Glomerular endothelial cell (primary cell): ENCODE measurements around the gene RBPMS2. TPM values are rescaled to one million over a fixed set of nuclear protein-coding genes. Genes with fewer than 3 reads are reported as not detected.
"Not testable (repeated sequence)": the region's sequence is repeated elsewhere in the genome, so short reads cannot be mapped to it uniquely, and the experiment has no call there.

Experiments used
- DNase-seq: peaks from one replicate; pipeline ENCODE4 v3.0.0-alpha.2; 2011; ENCODE audit warnings: low read depth, low spot score; ENCODE audit errors: extremely low read depth
- total RNA-seq: library from RNA; depleted of rRNA; stranded (reverse); fragments of >200 nt; gene quantifications from 2 replicates; pipeline ENCODE4 v1.2.3, GENCODE V29; 2015

The RBPMS2 gene
- 0.58 and 2.5 TPM in 2 replicates for total RNA-seq

DNA sequence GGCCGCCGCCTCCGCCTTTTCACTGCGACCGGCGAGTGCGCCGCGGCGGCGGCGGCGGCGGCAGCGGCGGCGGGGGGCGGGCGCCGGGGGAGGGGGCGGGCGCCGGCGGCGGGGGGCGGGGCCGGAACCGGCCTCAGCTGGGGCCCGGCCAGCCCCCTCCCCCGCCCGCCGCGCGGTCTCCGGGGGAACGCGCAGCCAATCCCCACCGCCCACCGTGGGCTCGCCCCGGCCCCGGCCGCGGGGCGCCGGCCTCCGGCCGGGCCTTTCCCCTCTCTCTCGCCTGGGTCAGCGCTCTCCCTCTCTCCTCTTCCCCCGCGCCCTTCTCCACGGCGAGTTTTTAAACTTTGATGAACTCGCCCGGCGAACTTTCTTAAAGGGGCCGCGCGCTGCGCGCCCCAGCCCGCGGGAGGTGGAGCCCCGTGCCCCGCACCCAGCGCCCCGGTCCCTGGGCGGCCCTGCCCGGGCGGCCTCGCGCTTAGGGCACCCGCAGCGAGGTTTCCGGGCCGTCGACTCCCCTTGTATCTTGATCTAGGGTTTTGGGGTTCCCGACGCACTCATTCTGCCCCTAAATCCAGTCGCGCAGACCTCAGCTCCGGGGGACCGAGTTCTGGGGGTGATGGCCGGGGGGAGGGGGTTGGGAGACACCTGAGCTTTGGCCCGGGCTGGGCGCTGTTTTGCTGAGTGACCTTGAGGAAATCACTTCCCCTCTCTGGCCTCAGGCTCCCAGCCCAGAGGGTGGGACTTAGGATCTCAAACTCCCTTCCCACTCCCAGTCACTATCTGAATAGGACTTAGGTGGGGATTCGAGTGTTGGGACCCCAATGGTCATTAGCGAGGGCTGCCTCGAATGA lies at the start of gene RBPMS2:
Gene RBPMS2 (minus strand): TSS at position 39 of the 851 bp plus-strand sequence. CDS start 270 bp downstream, outside the sequence.
- DNase-seq = no peak

DNA sequence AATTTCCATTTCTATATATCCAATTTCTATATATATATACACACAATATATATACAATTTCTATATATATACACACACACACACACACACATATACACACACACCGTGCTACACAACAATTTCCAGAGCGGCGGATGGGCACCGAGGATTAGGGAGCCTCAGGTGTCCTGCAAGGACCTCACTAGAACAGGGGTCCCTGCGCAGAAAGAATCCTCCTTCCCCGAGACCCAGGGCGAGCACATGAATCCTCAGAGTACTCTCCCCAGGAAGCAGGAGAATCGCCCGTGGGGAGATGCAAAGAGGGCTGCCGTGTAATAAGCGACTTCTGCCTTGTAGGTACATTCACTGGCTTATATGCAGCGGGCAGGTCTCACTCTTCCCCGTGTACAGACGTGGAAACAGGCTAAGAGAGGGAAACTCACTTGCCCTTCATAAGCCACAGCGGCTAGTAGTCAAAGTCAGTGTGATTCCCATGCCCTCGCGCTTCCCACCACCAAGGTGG lies 49.6 kb upstream of the RBPMS2 start:
- no peak for DNase-seq

DNA sequence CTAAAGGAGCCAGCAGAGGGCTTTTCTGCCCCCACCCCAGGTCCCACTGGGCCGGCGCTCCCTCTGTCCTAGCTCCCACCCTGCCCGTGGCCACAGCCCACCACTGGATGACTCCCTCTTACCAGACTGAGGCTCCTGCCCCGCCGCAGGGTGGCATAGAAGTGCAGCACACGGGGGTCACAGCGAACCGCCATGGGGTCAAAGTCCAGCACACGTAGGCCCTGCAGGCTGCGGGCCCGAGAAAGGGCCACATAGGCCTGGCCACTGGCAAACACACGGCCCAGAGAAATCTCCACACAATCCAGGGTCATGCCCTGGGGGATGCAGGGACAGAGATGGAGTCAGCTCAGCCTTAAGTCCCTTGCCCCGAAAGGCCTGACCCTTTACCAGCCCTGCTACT lies 41.1 kb upstream of the RBPMS2 start:
- DNase-seq = no peak

DNA sequence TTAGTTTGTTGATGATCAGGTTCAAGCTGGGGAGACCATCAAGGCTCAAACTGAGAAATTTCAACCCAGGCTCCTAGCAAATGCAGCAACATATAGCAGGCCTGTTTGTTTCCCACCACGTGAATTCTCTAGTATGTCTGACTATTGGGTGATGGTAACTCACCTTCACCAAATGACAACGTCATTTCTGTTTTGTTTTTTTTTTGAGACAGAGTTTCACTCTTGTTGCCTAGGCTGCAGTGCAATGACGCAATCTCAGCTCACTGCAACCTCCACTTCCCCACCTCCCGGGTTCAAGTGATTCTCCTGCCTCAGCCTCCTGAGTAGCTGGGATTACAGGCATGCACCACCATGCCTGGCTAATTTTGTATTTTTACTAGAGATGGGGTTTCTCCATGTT lies 39.6 kb upstream of the RBPMS2 start:
- not testable (repeated sequence) for DNase-seq

DNA sequence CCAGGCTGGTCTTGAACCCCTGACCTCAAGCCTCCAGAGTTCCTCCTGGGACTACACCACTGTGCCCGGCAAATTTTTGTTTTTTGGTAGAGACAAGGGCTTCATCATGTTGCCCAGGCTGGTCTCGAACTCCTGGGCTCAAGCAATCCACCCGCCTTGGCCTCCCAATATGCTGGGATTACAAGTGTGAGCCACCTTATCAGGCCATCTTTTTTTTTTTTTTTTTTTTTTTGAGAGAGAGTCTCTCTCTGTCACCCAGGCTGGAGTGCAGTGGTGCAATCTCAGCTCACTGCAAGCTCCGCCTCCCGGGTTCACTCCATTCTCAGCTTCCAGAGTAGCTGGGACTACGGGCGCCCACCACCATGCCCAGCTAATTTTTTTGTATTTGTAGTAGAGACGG lies 38.9 kb upstream of the RBPMS2 start:
- not testable (repeated sequence) for DNase-seq

DNA sequence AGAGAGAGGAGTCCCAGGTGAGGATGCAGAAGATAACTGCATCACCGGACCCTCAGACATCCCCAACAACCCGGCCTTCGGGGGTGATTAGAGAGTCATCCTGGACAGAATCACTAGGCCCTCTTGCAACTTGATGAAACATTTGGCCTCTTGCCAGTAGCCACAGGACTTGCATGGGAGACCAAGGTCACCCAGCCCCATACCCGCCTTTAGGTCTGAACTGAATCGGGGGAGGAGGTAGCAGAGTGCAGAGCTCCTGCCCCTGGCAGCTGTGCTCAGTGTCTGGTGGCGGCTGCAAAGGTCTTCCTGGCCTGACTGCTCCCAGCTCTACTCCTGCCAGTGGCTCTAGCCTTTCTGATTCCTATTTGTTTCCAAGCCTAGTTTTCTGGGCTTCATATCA lies 37.7 kb upstream of the RBPMS2 start:
- DNase-seq = no peak

DNA sequence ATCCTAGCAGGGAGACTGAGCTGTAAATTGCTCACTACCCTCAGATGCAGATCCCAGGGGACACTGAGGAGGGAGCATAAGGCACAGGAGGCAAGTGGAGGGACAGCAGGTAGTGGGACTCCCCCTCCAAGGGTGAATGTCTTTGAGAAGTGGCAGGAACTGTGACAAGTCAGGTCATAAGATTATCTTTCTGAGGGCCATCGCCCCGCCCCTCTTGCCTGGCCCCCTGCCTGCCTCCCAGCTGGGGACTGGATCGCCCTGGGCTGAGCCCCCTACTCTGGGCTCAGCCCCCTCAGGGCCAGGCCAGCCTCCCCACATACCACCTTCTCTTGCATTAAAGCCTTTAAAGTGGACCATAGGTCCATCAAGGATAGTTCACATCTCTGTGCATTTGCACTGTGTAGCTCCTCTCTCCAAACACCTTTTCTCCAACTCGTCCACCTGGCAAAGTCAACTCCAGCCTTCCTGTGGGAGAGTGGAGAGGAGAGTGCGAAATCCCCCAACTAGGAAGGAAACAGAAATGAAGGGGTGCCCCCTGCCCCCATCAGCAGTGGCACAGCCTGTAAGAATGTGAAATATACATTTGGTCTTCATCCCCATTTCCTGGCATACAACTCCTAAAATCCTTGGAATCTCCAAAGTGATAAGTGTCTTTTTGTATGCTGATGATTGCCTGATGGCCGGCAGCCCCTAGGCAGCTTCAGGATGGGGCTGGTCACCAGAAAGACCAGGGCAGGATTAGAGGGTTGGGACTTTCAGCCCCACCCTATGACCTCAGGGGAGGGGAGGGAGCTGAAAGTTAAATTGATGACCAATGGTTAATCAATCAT lies 35.3 kb upstream of the RBPMS2 start:
- DNase-seq = no peak

GRCh38 chr15:64809649-64810496 lies 34.5 kb upstream of the RBPMS2 start:
- no peak for DNase-seq

DNA sequence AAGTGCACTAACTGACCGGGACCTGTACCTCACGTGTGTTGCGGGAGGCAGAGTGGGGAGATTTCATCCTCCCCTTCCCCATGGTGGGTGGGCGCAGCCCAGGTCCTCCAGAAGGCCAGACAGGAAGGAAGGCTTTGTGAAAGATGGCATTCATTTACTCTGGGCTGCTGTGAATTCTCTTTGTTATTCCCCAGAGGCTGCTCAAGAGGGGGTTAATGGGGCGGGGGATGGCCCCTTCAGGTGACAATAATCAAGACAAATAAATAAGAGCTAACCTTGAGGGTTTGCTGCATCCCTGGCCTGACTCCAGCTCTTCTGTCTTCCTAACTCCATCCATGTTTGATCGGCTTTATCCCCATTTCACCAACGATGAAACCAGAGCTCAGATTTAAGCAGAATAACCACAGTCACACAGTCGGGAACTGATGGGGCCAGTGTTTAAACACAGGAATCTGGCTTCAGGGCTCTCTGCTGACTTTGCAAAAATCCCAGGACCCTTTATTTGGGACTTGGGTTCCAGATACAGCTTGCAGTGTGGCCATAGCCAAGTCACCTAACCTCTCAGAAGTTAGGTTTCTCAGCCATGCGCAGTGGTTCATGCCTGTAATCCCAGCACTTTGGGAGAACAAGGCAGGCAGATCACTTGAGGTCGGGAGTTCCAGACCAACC lies 33.5 kb upstream of the RBPMS2 start:
- no peak for DNase-seq

DNA sequence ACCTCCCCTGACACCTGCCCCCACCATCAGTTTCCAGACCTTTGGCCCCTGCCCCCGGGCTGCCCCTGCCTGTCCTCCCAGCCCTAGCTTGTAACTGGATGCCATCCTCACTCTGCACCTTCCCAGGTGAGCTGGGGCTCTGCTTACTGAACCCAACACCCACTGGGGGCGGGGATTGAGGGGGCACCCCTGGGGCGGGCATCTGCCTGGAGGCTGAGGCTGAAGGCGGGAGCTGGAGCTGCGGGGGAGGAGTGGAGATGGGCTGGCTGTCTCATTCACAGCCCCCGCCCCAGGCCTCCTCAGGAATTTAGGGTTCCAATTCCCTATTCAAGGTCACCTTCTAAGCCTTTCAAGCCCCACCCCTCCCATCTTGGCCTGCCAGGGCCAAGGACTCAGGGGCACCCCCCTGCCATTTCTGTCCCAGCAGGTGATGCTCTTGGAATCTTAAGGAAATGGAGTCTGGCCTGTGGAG lies 32.4 kb upstream of the RBPMS2 start:
- DNase-seq = no peak

DNA sequence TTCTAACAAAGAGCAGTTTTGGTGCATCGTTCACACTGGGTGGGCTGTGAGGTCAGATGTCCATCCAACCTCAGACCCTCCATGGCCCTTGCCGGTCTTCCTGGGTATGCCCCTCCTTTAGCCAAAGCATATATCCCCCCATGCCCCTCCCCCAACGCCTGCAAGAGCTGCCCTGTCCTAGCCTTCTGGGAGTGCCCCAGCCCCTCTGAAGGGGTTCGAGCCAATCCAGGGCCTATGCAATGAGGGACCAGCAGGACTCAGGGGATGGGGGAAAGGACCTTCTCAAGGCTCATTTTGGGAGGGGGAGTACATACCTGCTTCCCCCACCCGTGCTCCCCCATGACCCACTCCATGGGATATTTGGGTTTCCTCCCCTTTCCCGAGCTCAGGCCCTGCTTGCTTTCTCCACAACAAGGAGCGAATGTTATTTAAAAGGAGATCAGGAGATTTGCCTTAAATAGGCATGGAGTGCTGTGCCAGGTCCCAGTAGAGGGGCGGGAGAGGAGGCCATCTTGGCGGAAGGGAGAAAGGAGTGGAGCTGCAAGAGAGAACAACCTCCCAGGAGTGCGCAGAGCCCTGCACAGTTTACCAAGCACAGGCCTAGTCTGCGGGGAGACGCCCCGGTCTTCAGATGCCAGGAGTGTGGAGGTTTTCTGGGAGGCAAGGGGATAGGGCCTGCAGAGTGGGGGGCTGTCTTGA lies 31.8 kb upstream of the RBPMS2 start:
- no peak for DNase-seq

- DNase-seq = no peak
Observed at GRCh38 chr15:64806509-64806908, 31.1 kb upstream of the RBPMS2 start.

DNA sequence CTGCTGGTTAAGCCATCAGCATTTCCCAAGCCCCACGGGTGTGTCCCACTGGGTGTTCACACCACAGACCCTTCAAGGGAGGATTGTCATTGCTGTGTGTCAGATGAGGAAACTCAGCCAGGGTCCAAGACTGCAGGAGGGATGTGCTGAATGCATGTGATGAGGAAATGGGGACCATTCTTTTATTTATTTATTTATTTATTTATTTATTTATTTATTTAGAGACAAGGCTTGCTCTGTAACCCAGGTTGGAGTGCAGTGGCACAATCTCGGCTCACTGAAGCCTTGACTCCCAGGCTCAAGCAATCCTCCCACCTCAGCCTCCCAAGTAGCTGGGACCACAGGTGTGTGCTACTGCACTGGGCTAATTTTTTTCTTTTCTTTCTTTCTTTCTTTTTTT lies 29.2 kb upstream of the RBPMS2 start:
- no peak for DNase-seq

GRCh38 chr15:64803526-64803925 lies 28.1 kb upstream of the RBPMS2 start:
- DNase-seq = no peak

GRCh38 chr15:64800476-64800875 lies 25.1 kb upstream of the RBPMS2 start:
- DNase-seq = no peak

DNA sequence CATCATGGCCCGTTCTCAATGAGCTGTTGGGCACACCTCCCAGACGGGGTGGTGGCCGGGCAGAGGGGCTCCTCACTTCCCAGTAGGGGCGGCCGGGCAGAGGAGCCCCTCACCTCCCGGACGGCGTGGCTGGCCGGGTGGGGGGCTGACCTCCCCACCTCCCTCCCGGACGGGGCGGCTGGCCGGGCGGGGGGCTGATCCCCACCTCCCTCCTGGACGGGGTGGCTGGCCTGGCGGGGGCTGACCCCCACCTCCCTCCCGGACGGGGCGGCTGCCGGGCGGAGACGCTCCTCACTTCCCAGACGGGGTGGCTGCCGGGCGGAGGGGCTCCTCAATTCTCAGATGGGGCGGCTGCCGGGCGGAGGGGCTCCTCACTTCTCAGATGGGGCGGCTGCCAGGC lies 23.5 kb upstream of the RBPMS2 start:
- DNase-seq = not testable (repeated sequence)

DNA sequence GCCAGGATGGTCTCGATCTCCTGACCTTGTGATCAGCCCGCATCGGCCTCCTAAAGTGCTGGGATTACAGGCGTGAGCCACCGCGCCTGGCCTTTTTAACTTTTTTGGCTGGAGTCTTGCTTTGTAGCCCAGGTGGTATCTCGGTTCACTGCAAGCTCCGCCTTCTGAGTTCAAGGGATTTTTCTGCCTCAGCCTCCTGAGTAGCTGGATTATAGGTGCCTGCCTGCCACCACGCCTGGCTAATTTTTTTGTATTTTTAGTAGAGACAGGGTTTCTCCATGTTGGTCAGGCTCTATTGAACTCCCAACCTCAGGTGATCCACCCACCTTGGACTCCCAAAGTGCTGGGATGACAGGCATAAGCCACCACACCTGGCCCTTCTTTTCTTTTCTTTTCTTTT lies 20.5 kb upstream of the RBPMS2 start:
- not testable (repeated sequence) for DNase-seq

- DNase-seq = not testable (repeated sequence)
Observed at GRCh38 chr15:64795299-64795698, 19.9 kb upstream of the RBPMS2 start.

DNA sequence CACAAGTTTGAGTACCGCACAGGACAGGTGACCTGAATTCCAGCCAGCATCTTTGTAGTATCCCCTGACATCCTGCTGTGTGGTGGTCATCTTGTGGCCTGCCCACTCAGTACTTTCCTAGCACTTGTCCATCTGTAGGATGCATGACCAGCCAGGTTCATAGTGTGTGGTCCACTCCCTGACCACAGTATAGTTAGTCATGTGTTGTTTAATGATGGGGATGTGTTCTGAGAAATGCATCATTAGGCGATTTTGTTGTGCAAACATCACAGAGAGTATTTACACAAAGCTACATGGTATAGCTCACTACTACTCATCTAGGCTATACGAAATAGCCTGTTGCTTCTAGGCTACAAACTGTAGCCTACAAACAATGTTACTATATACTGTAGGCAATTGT lies 16.9 kb upstream of the RBPMS2 start:
- no peak for DNase-seq
